ENCODE data around the gene GSTA5. TPM values are rescaled to one million over a fixed set of nuclear protein-coding genes. Genes with fewer than 3 reads are reported as not detected.
"Not testable (repeated sequence)": the region's sequence is repeated elsewhere in the genome, so short reads cannot be mapped to it uniquely, and the experiment has no call there.

Gene GSTA5
- total RNA-seq, 3 donors from 2014 or later (not counting 1 experiment from before 2014, with no cell fraction given) = not detected

- intact Hi-C loops (cut with micrococcal nuclease); H3K9me3 Mint-ChIP-seq: not testable (repeated sequence)
Observed at GRCh38 chr6:52868899-52869298, 28.3 kb upstream of the GSTA5 start.

GRCh38 chr6:52868240-52868639, 27.6 kb upstream of the GSTA5 start:
- ATAC-seq (no peak), DNase-seq (no peak)
- Histone ChIP-seq H3K27ac (ENCODE audit: low read length) (no peak overlapping the region), H3K9me3 (ENCODE audit: control insufficient read depth, insufficient read depth, low read length) (no peaks in the 10 kb centered on the region), H3K36me3 (ENCODE audit: control insufficient read depth, insufficient read depth, low read length) (no peaks in the 10 kb centered on the region), H3K4me3 (ENCODE audit: low read length) (no peak overlapping the region), H3K4me1 (ENCODE audit: control insufficient read depth, insufficient read depth, low read length) (no peaks in the 10 kb centered on the region), H3K27me3 (ENCODE audit: control insufficient read depth, insufficient read depth, low read length) (no peaks in the 10 kb centered on the region)
- Mint-ChIP-seq H3K9me3 (no peaks in the 10 kb centered on the region), H3K36me3 (no peaks in the 10 kb centered on the region), H3K4me1 (no peaks in the 10 kb centered on the region), H3K4me3 (no peak overlapping the region), H3K27me3 (ENCODE audit: low read depth in 2 of 2) (peaks cover 12 to 47% of the 10 kb centered on the region in 2 donors), H3K27ac (no peak overlapping the region)
- WGBS (ENCODE audit: insufficient coverage) = 94% methylated on average over 1 of the region's 1 CpG
- intact Hi-C loops (cut with micrococcal nuclease) = no loop called here
- TF ChIP-seq CTCF (IDR thresholded peaks at IDR 0.05) = no peak

More at GRCh38 chr6:52868899-52869298, 28.3 kb upstream of the GSTA5 start:
- H3K27ac Mint-ChIP-seq; H3K27ac ChIP-seq (ENCODE audit: low read length); H3K4me3 Mint-ChIP-seq; ATAC-seq; H3K27me3 ChIP-seq (ENCODE audit: control insufficient read depth, insufficient read depth, low read length); H3K36me3 Mint-ChIP-seq; H3K9me3 ChIP-seq (ENCODE audit: control insufficient read depth, insufficient read depth, low read length); DNase-seq; H3K4me3 ChIP-seq (ENCODE audit: low read length); H3K4me1 Mint-ChIP-seq; H3K36me3 ChIP-seq (ENCODE audit: control insufficient read depth, insufficient read depth, low read length); H3K4me1 ChIP-seq (ENCODE audit: control insufficient read depth, insufficient read depth, low read length): not testable (repeated sequence)
- peaks cover 15 to 49% of the 10 kb centered on the region in 2 donors for H3K27me3 Mint-ChIP-seq (ENCODE audit: low read depth in 2 of 2)
- 90% methylated on average over 4 of the region's 5 CpGs for WGBS (ENCODE audit: insufficient coverage)

GRCh38 chr6:52861151-52861550, 20.5 kb upstream of the GSTA5 start:
- H3K9me3 Mint-ChIP-seq = not testable (repeated sequence)
- 91% methylated on average over 7 of the region's 7 CpGs for WGBS (ENCODE audit: insufficient coverage)

GRCh38 chr6:52858416-52858815, 17.8 kb upstream of the GSTA5 start:
- Mint-ChIP-seq H3K4me3 (no peak overlapping the region), H3K9me3 (no peaks in the 10 kb centered on the region), H3K36me3 (no peaks in the 10 kb centered on the region), H3K27ac (no peak overlapping the region), H3K4me1 (no peaks in the 10 kb centered on the region), H3K27me3 (ENCODE audit: low read depth in 2 of 2) (peaks cover 18 to 32% of the 10 kb centered on the region in 2 donors)
- Histone ChIP-seq H3K4me1 (ENCODE audit: control insufficient read depth, insufficient read depth, low read length) (no peaks in the 10 kb centered on the region), H3K36me3 (ENCODE audit: control insufficient read depth, insufficient read depth, low read length) (no peaks in the 10 kb centered on the region), H3K9me3 (ENCODE audit: control insufficient read depth, insufficient read depth, low read length) (no peaks in the 10 kb centered on the region), H3K27ac (ENCODE audit: low read length) (no peak overlapping the region), H3K4me3 (ENCODE audit: low read length) (no peak overlapping the region), H3K27me3 (ENCODE audit: control insufficient read depth, insufficient read depth, low read length) (no peaks in the 10 kb centered on the region)
- no peak for TF ChIP-seq CTCF (IDR thresholded peaks at IDR 0.05)
- no peak for ATAC-seq
- intact Hi-C loops (cut with micrococcal nuclease) = no loop called here
- no peak for DNase-seq
- WGBS (ENCODE audit: insufficient coverage) = 88% methylated on average over 4 of the region's 4 CpGs

More at GRCh38 chr6:52861151-52861550, 20.5 kb upstream of the GSTA5 start:
- H3K27ac ChIP-seq (ENCODE audit: low read length); H3K36me3 ChIP-seq (ENCODE audit: control insufficient read depth, insufficient read depth, low read length); H3K9me3 ChIP-seq (ENCODE audit: control insufficient read depth, insufficient read depth, low read length); ATAC-seq; intact Hi-C loops (cut with micrococcal nuclease); H3K4me1 Mint-ChIP-seq; H3K4me3 ChIP-seq (ENCODE audit: low read length); H3K27me3 ChIP-seq (ENCODE audit: control insufficient read depth, insufficient read depth, low read length); DNase-seq; H3K4me1 ChIP-seq (ENCODE audit: control insufficient read depth, insufficient read depth, low read length); H3K36me3 Mint-ChIP-seq; H3K27ac Mint-ChIP-seq; H3K4me3 Mint-ChIP-seq: not testable (repeated sequence)
- H3K27me3 Mint-ChIP-seq (ENCODE audit: low read depth in 2 of 2) = peaks cover 20 to 36% of the 10 kb centered on the region in 2 donors

- H3K27me3 ChIP-seq (ENCODE audit: control insufficient read depth, insufficient read depth, low read length); H3K4me3 Mint-ChIP-seq; H3K27ac Mint-ChIP-seq; H3K9me3 ChIP-seq (ENCODE audit: control insufficient read depth, insufficient read depth, low read length); ATAC-seq; H3K4me3 ChIP-seq (ENCODE audit: low read length); H3K36me3 Mint-ChIP-seq; H3K4me1 ChIP-seq (ENCODE audit: control insufficient read depth, insufficient read depth, low read length); DNase-seq; intact Hi-C loops (cut with micrococcal nuclease); H3K27ac ChIP-seq (ENCODE audit: low read length); H3K9me3 Mint-ChIP-seq; H3K36me3 ChIP-seq (ENCODE audit: control insufficient read depth, insufficient read depth, low read length); H3K4me1 Mint-ChIP-seq: not testable (repeated sequence)
- peaks cover 22 to 47% of the 10 kb centered on the region in 2 donors for H3K27me3 Mint-ChIP-seq (ENCODE audit: low read depth in 2 of 2)
- WGBS (ENCODE audit: insufficient coverage) = 25% methylated on average over 3 of the region's 3 CpGs
Observed at GRCh38 chr6:52856137-52856536, 15.5 kb upstream of the GSTA5 start.

All from natural killer cell (primary cell).